ENCODE results near the gene KANSL1L.

- no peak for TF ChIP-seq POLR2A (IDR thresholded peaks at IDR 0.05; ENCODE audit: low read depth)
- TF ChIP-seq CTCF (IDR thresholded peaks at IDR 0.05), result peak; percentile 37 to 54 (median 38)
Observed at GRCh38 chr2:210072922-210073509, 98.2 kb downstream of the KANSL1L start.
